ENCODE measurements around the gene CYP27B1. TPM values are rescaled to one million over a fixed set of nuclear protein-coding genes. Genes with fewer than 3 reads are reported as not detected.

Gene CYP27B1
- total and polyA plus RNA-seq, 9 of the 15 experiments (the other 6 are each of a cell fraction or from before 2014, with no cell fraction given): 0.18 to 4.2 (median 1.8) TPM

DNA sequence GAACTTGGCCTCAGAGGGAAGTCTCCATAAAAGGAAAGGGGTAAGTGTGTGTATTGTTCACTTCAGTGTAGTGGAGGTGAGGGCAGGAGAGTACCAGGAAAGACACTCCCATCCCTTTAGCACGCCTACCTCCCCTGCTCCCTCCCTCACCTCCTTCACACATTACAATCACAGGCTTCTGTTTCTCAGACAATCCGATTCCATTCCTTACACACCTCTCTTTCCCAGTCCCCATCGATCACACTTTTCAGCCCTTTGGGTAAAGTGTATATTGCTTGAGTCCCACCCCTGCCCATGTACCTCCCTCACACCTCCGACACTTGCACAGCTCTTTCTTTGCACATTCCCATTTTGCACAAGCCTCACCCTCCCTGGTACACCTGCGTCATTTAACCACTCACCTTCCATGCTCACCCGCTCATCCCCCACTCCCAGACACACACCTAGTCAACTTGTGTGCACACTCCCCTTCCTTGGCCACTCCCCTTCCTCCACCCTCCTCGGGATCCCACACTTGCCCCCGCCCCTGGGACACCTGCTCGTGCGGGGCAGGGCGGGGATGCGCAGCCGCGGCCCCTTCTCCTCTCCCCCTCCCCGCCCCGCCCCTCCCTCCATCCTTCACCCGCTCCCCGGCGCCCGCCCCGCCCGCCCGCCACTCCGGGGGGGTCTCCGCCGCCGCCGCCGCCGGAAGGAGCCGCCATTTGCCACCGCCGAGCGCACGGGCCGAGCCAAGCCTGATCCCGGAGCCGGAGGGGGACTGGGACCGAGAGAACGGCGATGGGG, 12.3 kb downstream of the CYP27B1 start, which contains the start of gene MARCHF9 (continued):
- TF ChIP-seq, protein P1, sequence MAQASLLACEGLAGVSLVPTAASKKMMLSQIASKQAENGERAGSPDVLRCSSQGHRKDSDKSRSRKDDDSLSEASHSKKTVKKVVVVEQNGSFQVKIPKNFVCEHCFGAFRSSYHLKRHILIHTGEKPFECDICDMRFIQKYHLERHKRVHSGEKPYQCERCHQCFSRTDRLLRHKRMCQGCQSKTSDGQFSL (CRISPR knock-in tag; IDR thresholded peaks at IDR 0.05): no peak
- TF ChIP-seq, protein P1 (tag; IDR thresholded peaks at IDR 0.05): 0 out of 4 replicates have a peak, but pooled peaks of 1 of the 2 experiments have one; percentile 13
- TF ChIP-seq, protein P2, sequence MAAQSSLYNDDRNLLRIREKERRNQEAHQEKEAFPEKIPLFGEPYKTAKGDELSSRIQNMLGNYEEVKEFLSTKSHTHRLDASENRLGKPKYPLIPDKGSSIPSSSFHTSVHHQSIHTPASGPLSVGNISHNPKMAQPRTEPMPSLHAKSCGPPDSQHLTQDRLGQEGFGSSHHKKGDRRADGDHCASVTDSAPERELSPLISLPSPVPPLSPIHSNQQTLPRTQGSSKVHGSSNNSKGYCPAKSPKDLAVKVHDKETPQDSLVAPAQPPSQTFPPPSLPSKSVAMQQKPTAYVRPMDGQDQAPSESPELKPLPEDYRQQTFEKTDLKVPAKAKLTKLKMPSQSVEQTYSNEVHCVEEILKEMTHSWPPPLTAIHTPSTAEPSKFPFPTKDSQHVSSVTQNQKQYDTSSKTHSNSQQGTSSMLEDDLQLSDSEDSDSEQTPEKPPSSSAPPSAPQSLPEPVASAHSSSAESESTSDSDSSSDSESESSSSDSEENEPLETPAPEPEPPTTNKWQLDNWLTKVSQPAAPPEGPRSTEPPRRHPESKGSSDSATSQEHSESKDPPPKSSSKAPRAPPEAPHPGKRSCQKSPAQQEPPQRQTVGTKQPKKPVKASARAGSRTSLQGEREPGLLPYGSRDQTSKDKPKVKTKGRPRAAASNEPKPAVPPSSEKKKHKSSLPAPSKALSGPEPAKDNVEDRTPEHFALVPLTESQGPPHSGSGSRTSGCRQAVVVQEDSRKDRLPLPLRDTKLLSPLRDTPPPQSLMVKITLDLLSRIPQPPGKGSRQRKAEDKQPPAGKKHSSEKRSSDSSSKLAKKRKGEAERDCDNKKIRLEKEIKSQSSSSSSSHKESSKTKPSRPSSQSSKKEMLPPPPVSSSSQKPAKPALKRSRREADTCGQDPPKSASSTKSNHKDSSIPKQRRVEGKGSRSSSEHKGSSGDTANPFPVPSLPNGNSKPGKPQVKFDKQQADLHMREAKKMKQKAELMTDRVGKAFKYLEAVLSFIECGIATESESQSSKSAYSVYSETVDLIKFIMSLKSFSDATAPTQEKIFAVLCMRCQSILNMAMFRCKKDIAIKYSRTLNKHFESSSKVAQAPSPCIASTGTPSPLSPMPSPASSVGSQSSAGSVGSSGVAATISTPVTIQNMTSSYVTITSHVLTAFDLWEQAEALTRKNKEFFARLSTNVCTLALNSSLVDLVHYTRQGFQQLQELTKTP (IDR thresholded peaks at IDR 0.05; ENCODE audit: low read depth in 1 of 2, partially characterized antibody in 2 of 2): no peak
- no peak for TF ChIP-seq KAT8 (IDR thresholded peaks at IDR 0.05; ENCODE audit: low read depth)
- 0 out of 2 replicates have a peak, but pooled peaks have one; percentile 8 for TF ChIP-seq CBFA2T3 (IDR thresholded peaks at IDR 0.05)
- no peak for TF ChIP-seq ZZZ3 (IDR thresholded peaks at IDR 0.05)
- TF ChIP-seq STAT5A (IDR thresholded peaks at IDR 0.05; ENCODE audit: borderline replicate concordance, low read length): no peak
- TF ChIP-seq DNMT1 (IDR thresholded peaks at IDR 0.05): 0 out of 2 replicates have a peak, but pooled peaks have one; percentile 87
- TF ChIP-seq KAT7 (CRISPR knock-in tag; IDR thresholded peaks at IDR 0.05; ENCODE audit: borderline replicate concordance): no peak
- TF ChIP-seq NRF1 (conservative IDR thresholded peaks at IDR 0.05 in 1 of 2, IDR thresholded peaks at IDR 0.05 in 1 of 2): peak; percentile 82 to 84
- 0 out of 2 replicates have a peak, but pooled peaks have one; percentile 29 for TF ChIP-seq SUPT5H (IDR thresholded peaks at IDR 0.05)
- TF ChIP-seq, protein P3, sequence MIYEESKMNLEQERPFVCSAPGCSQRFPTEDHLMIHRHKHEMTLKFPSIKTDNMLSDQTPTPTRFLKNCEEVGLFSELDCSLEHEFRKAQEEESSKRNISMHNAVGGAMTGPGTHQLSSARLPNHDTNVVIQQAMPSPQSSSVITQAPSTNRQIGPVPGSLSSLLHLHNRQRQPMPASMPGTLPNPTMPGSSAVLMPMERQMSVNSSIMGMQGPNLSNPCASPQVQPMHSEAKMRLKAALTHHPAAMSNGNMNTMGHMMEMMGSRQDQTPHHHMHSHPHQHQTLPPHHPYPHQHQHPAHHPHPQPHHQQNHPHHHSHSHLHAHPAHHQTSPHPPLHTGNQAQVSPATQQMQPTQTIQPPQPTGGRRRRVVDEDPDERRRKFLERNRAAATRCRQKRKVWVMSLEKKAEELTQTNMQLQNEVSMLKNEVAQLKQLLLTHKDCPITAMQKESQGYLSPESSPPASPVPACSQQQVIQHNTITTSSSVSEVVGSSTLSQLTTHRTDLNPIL (CRISPR knock-in tag; IDR thresholded peaks at IDR 0.05): no peak
- TF ChIP-seq HDAC1 (IDR thresholded peaks at IDR 0.05): peak in 1 of 2 experiments; percentile 83; a peak in 2 of 4 replicates
- no peak for TF ChIP-seq U2AF2 (optimal IDR thresholded peaks at IDR 0.05; ENCODE audit: low read depth, low read length)
- TF ChIP-seq NBN (IDR thresholded peaks at IDR 0.05; ENCODE audit: low read depth): 0 out of 2 replicates have a peak, but pooled peaks have one; percentile 23
- TF ChIP-seq, protein P4, sequence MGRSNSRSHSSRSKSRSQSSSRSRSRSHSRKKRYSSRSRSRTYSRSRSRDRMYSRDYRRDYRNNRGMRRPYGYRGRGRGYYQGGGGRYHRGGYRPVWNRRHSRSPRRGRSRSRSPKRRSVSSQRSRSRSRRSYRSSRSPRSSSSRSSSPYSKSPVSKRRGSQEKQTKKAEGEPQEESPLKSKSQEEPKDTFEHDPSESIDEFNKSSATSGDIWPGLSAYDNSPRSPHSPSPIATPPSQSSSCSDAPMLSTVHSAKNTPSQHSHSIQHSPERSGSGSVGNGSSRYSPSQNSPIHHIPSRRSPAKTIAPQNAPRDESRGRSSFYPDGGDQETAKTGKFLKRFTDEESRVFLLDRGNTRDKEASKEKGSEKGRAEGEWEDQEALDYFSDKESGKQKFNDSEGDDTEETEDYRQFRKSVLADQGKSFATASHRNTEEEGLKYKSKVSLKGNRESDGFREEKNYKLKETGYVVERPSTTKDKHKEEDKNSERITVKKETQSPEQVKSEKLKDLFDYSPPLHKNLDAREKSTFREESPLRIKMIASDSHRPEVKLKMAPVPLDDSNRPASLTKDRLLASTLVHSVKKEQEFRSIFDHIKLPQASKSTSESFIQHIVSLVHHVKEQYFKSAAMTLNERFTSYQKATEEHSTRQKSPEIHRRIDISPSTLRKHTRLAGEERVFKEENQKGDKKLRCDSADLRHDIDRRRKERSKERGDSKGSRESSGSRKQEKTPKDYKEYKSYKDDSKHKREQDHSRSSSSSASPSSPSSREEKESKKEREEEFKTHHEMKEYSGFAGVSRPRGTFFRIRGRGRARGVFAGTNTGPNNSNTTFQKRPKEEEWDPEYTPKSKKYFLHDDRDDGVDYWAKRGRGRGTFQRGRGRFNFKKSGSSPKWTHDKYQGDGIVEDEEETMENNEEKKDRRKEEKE (IDR thresholded peaks at IDR 0.05; ENCODE audit: borderline replicate concordance in 1 of 2, control insufficient read depth in 1 of 2, low read depth in 2 of 2, low read length in 1 of 2): no peak
- TF ChIP-seq EGR1 (conservative IDR thresholded peaks at IDR 0.05): no peak
- TF ChIP-seq KLF13 (tag; IDR thresholded peaks at IDR 0.05; ENCODE audit: borderline replicate concordance, low read depth): peak; percentile 12; the same call in 1 of the 2 replicates
